Spleen (tissue), 13 donors: Measurements from ENCODE around the gene RHOBTB3. TPM values are rescaled to one million over a fixed set of nuclear protein-coding genes. Genes with fewer than 3 reads are reported as not detected.

ENCODE experiments used
- DNase-seq: peaks from one replicate; pipeline ENCODE4 v3.0.0-alpha.2; 2020
- H3K27ac ChIP-seq, 8 donors: fragments of 200-600 bp; sonication (generic) in 7 of 8; 1 replicate in 4 of 8; 2 replicates in 4 of 8; pipeline versions ENCODE4 v1.5.0 to v1.8.0; 2016 to 2021; ENCODE audit warnings: inconsistent platforms in 4 of 8, mild to moderate bottlenecking in 4 of 8, moderate library complexity in 1 of 8
- H3K27me3 ChIP-seq, 7 donors: fragments of 200-600 bp; sonication (generic) in 6 of 7; replicated peaks in 1 of 7; 1 replicate in 4 of 7; 2 replicates in 3 of 7; pipeline versions ENCODE4 v1.5.0 to v1.8.0; 2016 to 2021; ENCODE audit warnings: inconsistent platforms in 3 of 7, mild to moderate bottlenecking in 1 of 7
- H3K36me3 ChIP-seq, 6 donors: fragments of 200-600 bp; sonication (generic) in 5 of 6; 1 replicate in 4 of 6; 2 replicates in 2 of 6; pipeline versions ENCODE4 v1.5.0 to v1.8.0; 2016 to 2021; ENCODE audit warnings: inconsistent platforms in 2 of 6
- H3K4me1 ChIP-seq, 6 donors: fragments of 200-600 bp; sonication (generic) in 5 of 6; 1 replicate in 3 of 6; 2 replicates in 3 of 6; pipeline versions ENCODE4 v1.5.0 to v1.8.0; 2016 to 2021; ENCODE audit warnings: inconsistent platforms in 3 of 6
- H3K4me3 ChIP-seq, 8 donors: fragments of 200-600 bp; sonication (generic) in 7 of 8; 1 replicate in 4 of 8; 2 replicates in 4 of 8; pipeline versions ENCODE4 v1.5.0 to v1.8.0; 2016 to 2021; ENCODE audit warnings: inconsistent platforms in 4 of 8, mild to moderate bottlenecking in 4 of 8, moderate library complexity in 2 of 8
- H3K9me3 ChIP-seq, 8 donors: fragments of 200-600 bp; sonication (generic) in 7 of 8; 1 replicate in 4 of 8; 2 replicates in 4 of 8; pipeline versions ENCODE4 v1.5.0 to v1.8.0; 2016 to 2021; ENCODE audit warnings: inconsistent platforms in 4 of 8
- POLR2A ChIP-seq, 3 donors: fragments of 450-650 bp; IDR thresholded peaks; one replicate each; pipeline ENCODE4 v1.5.1; 2017; ENCODE audit warnings: antibody characterized with exemption in 3 of 3, mild to moderate bottlenecking in 1 of 3
- POLR2AphosphoS5 ChIP-seq, 3 donors: sonication (generic); formaldehyde crosslinking; IDR thresholded peaks; one replicate each; pipeline ENCODE4 v1.5.1; 2017; ENCODE audit warnings: antibody characterized with exemption in 3 of 3
- WGBS, 5 donors: extraction: QIAGEN DNeasy Blood & Tissue Kit in 3 of 5; methylation state at CpG; one replicate each; pipeline versions ENCODE4 v1.1.5 to v1.1.7; 2013 to 2018; 5-methylcytosine and 5-hydroxymethylcytosine counted together
- intact Hi-C: fragments of 100-400 bp; cut with DNase I; formaldehyde crosslinking; loops from one replicate; pipeline ENCODE4 v1.15.0; 2023; ENCODE audit warnings: low total_unique reads
- long read RNA-seq, 2 donors: transcript quantifications; one replicate each; lab custom pipeline, GENCODE V29; 2026
- polyA plus RNA-seq, 3 donors: library from polyadenylated mRNA; stranded (reverse); fragments of 200-250 nt; gene quantifications; one replicate each; pipeline ENCODE4 v1.2.1, GENCODE V29; 2013
- total RNA-seq, 7 donors: library from RNA; depleted of rRNA in 3 of 7; stranded (reverse); fragments of >200 nt in 3 of 7; fragmentation: NEBNext Ultra II Directional in 4 of 7; extraction: Animal tissue kit (Norgen Biotek cat#: 25700) in 4 of 7; gene quantifications; one replicate each; pipeline versions ENCODE4 v1.1.0 to v1.2.1, GENCODE V29; 2016 to 2021
- TF ChIP-seq, protein P1 (sequence below), 11 experiments: fragments of 200-600 bp in 7 of 11; fragments of 450-650 bp in 4 of 11; sonication (generic) in 4 of 11; IDR thresholded peaks in 8 of 11; conservative IDR thresholded peaks in 3 of 11; 1 replicate in 7 of 11; 2 replicates in 4 of 11; pipeline versions ENCODE4 v1.4.0 to v1.8.0; 2016 to 2021; ENCODE audit warnings: antibody characterized with exemption in 11 of 11, inconsistent platforms in 4 of 11, mild to moderate bottlenecking in 1 of 11
- donor health status: healthy with polysubstance abuse.
- donor health status: DM: no; HTN: no; CAD: no; lungs with moderate emphysema.
- donor health status: DM: no; HTN: no; CAD: no.
- donor health status: Bipolar disorder and iron deficiency.
- donor health status: healthy.
- donor health status: DM: no; HTN: no; CAD: no.
- donor health status: DM: yes; HTN: yes; CAD: no.

Gene RHOBTB3, protein sequence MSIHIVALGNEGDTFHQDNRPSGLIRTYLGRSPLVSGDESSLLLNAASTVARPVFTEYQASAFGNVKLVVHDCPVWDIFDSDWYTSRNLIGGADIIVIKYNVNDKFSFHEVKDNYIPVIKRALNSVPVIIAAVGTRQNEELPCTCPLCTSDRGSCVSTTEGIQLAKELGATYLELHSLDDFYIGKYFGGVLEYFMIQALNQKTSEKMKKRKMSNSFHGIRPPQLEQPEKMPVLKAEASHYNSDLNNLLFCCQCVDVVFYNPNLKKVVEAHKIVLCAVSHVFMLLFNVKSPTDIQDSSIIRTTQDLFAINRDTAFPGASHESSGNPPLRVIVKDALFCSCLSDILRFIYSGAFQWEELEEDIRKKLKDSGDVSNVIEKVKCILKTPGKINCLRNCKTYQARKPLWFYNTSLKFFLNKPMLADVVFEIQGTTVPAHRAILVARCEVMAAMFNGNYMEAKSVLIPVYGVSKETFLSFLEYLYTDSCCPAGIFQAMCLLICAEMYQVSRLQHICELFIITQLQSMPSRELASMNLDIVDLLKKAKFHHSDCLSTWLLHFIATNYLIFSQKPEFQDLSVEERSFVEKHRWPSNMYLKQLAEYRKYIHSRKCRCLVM
- 10 to 100 TPM; 33.2 to 71.1 (median 43.5) TPM for total RNA-seq
- polyA plus RNA-seq, result 1 to 10 TPM; 4.5 to 9.0 (median 5.2) TPM
- long read RNA-seq, donor 1, full-length matches to known transcripts, result 13 of 19 reads
- long read RNA-seq, donor 1, partial matches to known transcripts, result 6 of 19 reads
- long read RNA-seq, donor 1, other reads (novel, unspliced or antisense), result 0 of 19 reads
- long read RNA-seq, donor 2, partial matches to known transcripts, result 0 of 2 reads
- long read RNA-seq, donor 2, other reads (novel, unspliced or antisense), result 0 of 2 reads

DNA sequence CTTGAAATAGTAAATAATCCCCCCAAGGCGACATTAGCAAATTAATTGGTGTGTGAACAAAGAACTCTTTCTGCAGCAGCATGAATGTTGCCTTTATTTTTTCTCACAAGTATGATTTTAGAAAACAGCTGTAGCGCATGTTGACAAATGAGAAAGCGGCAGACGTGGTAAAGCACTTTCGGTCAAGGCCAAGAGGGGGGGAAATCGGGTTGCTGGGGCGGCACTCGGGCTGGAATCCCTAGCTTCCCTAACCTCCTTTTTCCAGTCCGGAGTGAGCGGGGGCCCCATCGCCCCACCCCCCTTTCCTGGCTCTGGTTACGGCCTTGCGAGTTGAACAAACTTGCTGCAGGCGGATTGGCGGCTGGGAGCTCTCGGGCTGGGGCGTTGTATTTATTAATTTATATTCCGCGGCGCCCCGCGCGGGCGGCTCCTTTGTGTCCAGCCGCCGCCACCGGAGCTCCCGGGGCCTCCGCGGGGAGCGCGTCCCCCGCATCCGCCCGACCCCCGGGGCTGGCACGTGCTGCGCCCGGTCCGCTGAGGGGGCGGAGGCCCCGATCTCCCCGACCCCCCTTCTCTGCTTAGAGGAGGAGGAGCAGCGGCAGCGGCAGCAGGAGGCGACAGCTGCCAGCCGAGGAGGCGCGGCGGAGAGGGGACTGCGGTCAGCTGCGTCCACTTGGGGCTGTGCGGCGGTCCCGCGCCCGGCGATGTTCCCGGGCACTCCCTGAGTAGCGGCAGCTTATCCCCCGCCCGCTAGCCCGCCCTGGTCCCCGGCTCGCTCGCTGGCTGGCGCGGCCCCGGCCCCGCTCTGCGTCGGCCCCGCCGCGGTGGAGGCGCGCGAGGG is at the start of gene RHOBTB3:
TSS of gene RHOBTB3 (plus strand) at position 607 of the 841 bp plus-strand sequence. CDS start 347 bp downstream, outside the sequence.
- peaks cover 0 to 17% (median 11%) of the 10 kb centered on the region in 7 donors for H3K27me3 ChIP-seq
- H3K4me1 ChIP-seq, result peaks cover 17 to 98% (median 63%) of the 10 kb centered on the region in 6 donors
- WGBS, 5 donors, result 0 to 1% (median 1%) methylated on average over 30 to 78 of the region's 78 CpGs
- DNase-seq, result peak; percentile 91
- H3K9me3 ChIP-seq, result no peaks in the 10 kb centered on the region
- intact Hi-C loops, result no loop called here
- no peaks in the 10 kb centered on the region for H3K36me3 ChIP-seq
- TF ChIP-seq POLR2AphosphoS5 (IDR thresholded peaks at IDR 0.05), result peak; percentile 66 to 92 (median 89)
- TF ChIP-seq POLR2A (IDR thresholded peaks at IDR 0.05), result peak in 1 of 3 donors; percentile 52
- TF ChIP-seq, protein P1, sequence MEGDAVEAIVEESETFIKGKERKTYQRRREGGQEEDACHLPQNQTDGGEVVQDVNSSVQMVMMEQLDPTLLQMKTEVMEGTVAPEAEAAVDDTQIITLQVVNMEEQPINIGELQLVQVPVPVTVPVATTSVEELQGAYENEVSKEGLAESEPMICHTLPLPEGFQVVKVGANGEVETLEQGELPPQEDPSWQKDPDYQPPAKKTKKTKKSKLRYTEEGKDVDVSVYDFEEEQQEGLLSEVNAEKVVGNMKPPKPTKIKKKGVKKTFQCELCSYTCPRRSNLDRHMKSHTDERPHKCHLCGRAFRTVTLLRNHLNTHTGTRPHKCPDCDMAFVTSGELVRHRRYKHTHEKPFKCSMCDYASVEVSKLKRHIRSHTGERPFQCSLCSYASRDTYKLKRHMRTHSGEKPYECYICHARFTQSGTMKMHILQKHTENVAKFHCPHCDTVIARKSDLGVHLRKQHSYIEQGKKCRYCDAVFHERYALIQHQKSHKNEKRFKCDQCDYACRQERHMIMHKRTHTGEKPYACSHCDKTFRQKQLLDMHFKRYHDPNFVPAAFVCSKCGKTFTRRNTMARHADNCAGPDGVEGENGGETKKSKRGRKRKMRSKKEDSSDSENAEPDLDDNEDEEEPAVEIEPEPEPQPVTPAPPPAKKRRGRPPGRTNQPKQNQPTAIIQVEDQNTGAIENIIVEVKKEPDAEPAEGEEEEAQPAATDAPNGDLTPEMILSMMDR (IDR thresholded peaks at IDR 0.05 in 8 of 11, conservative IDR thresholded peaks at IDR 0.05 in 3 of 11), result peak in 2 of 11 experiments; percentile 5 to 17
- peak within 1 kb of the TSS; percentile 65 to 93 (median 75) for H3K4me3 ChIP-seq
- H3K27ac ChIP-seq, result peak within 1 kb of the TSS; percentile 45 to 92 (median 90)

DNA sequence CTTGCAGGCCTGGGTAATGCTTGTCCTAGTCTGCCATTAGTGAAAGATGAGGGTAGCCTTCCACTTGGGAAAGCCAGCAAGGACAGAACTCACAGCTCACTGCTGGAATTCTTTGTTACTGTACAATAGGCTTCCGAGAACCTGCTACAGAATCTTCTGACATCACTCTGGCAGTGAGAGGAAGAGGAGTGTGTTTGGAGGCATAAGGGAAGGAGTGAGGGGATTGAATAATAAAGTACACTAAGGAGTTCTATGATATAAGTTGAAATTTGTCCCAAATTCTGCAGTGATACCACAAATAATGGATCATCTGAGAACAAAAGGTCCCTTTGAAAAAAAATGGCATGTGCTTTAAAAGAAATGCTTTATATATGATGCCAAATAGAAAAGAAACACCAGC is 48.2 kb upstream of the RHOBTB3 start, which contains the start of gene SPATA9:
TSS of gene SPATA9 (minus strand) at position 101 of the 400 bp plus-strand sequence. CDS start 137 bp downstream, outside the sequence.
- 88 to 100% (median 94%) methylated on average over 1 of the region's 1 CpG for WGBS, 5 donors
- DNase-seq, result no peak
- intact Hi-C loops, result no loop called here
- Histone ChIP-seq H3K36me3 (no peaks in the 10 kb centered on the region), H3K9me3 (no peaks in the 10 kb centered on the region), H3K4me3 (no peak within 1 kb of the TSS), H3K27me3 (no peaks in the 10 kb centered on the region), H3K4me1 (no peaks in the 10 kb centered on the region), H3K27ac (no peak within 1 kb of the TSS)
- TF ChIP-seq POLR2AphosphoS5 (IDR thresholded peaks at IDR 0.05) (no peak), POLR2A (IDR thresholded peaks at IDR 0.05) (no peak)
- TF ChIP-seq, protein P1 (IDR thresholded peaks at IDR 0.05 in 8 of 11, conservative IDR thresholded peaks at IDR 0.05 in 3 of 11), result no peak

DNA sequence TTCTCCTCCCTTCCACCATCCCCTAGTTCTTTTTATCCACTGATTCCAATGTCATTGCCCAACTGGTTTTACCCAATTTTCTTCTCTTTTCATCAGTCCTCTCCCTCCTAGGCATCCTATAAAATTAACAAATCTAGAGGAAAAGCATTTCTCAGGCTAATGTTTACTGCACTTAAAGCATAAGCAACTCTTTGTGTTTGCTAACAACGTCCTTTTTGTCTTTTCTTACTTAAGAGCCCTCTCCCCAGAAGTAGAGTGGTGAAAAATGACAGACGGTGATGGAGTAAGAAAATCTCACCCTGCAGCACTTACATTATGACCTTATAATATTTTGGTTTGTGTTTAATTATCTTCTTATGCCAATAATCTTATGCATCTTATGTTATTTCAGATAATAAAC is 46.8 kb upstream of the RHOBTB3 start:
- Histone ChIP-seq H3K9me3 (no peaks in the 10 kb centered on the region), H3K4me3 (no peak overlapping the region), H3K27me3 (no peaks in the 10 kb centered on the region), H3K4me1 (no peaks in the 10 kb centered on the region), H3K36me3 (no peaks in the 10 kb centered on the region), H3K27ac (no peak overlapping the region)
- TF ChIP-seq POLR2A (IDR thresholded peaks at IDR 0.05) (no peak), POLR2AphosphoS5 (IDR thresholded peaks at IDR 0.05) (no peak)
- no peak for DNase-seq
- WGBS, 5 donors, result 77 to 90% (median 89%) methylated on average over 2 of the region's 2 CpGs
- intact Hi-C loops, result no loop called here

DNA sequence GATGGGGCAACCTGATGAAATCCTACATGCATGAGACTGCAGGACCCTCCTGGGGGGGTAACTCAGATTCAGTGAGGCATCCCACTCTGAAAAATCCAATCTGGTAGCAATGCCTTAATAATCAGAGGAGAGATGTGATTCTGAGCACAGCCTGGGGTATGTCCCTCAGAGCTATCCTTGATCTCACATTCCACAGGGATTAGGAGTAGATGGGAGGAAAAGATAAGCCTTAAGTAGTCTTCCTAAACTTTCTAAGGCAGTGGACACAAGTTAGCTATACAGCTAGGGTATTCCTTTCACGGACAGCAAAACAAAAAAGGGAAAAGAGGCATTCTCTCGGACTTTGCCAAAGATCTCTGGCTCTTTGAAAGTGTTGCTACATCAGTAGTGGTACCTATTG is 44.5 kb upstream of the RHOBTB3 start:
- WGBS, 5 donors, result 74 to 90% (median 84%) methylated on average over 2 of the region's 2 CpGs
- no peaks in the 10 kb centered on the region for H3K4me1 ChIP-seq
- no peak for TF ChIP-seq POLR2AphosphoS5 (IDR thresholded peaks at IDR 0.05)
- no peak for TF ChIP-seq POLR2A (IDR thresholded peaks at IDR 0.05)
- H3K9me3 ChIP-seq, result peaks cover 0 to 3% (median 0%) of the 10 kb centered on the region in 8 donors
- H3K36me3 ChIP-seq, result no peaks in the 10 kb centered on the region
- intact Hi-C loops, result no loop called here
- no peaks in the 10 kb centered on the region for H3K27me3 ChIP-seq
- H3K4me3 ChIP-seq, result no peak overlapping the region
- DNase-seq, result no peak
- no peak overlapping the region for H3K27ac ChIP-seq
